ENCODE measurements around the gene TMEM242.

- TF ChIP-seq CTCF (IDR thresholded peaks at IDR 0.05; ENCODE audit: low read depth, low read length, poor library complexity, severe bottlenecking), result no peak
- TF ChIP-seq EZH2phosphoT487 (IDR thresholded peaks at IDR 0.05; ENCODE audit: borderline replicate concordance, low read length), result no peak
Observed at GRCh38 chr6:157263146-157263545, 60.2 kb downstream of the TMEM242 start.

Measured in DOHH2 (cell line).